Ectodermal cell (in vitro differentiated cells): ENCODE data around the gene BMP6.

ENCODE experiments used
- H3K27ac ChIP-seq: 2 replicates; pipeline ENCODE4 v1.7.0; 2013; ENCODE audit warnings: mild to moderate bottlenecking, low read depth, low read length; ENCODE audit not compliant: insufficient read depth, poor library complexity, severe bottlenecking
- H3K27me3 ChIP-seq: 2 replicates; pipeline ENCODE4 v1.7.0; 2013; ENCODE audit warnings: mild to moderate bottlenecking, low read length; ENCODE audit not compliant: insufficient read depth, control insufficient read depth, poor library complexity, severe bottlenecking
- H3K36me3 ChIP-seq: one replicate; pipeline ENCODE4 v1.7.0; 2013; ENCODE audit warnings: low read length; ENCODE audit not compliant: control insufficient read depth, insufficient read depth
- H3K4me1 ChIP-seq: one replicate; pipeline ENCODE4 v1.7.0; 2013; ENCODE audit warnings: low read length; ENCODE audit not compliant: control insufficient read depth, insufficient read depth
- H3K4me3 ChIP-seq: 2 replicates; pipeline ENCODE4 v1.7.0; 2013; ENCODE audit warnings: low read depth, low read length, control low read depth; ENCODE audit not compliant: insufficient read depth
- H3K9me3 ChIP-seq: 2 replicates; pipeline ENCODE4 v1.7.0; 2013; ENCODE audit warnings: mild to moderate bottlenecking, low read length, moderate library complexity; ENCODE audit not compliant: control insufficient read depth
- WGBS, 2 experiments: methylation state at CpG; one replicate each; pipeline ENCODE4 v1.1.7; 2013; ENCODE audit warnings: missing lambda C conversion rate in 2 of 2; 5-methylcytosine and 5-hydroxymethylcytosine counted together

BMP6 gene

GRCh38 chr6:7906741-7907140 lies 180.8 kb downstream of the BMP6 start:
- 92 to 95% methylated on average over 4 of the region's 4 CpGs for WGBS, 2 experiments
- Histone ChIP-seq H3K27me3 (peaks cover 10% of the 10 kb centered on the region), H3K36me3 (peaks cover 21% of the 10 kb centered on the region), H3K27ac (no peak overlapping the region), H3K4me1 (peaks cover 3% of the 10 kb centered on the region), H3K4me3 (no peak overlapping the region), H3K9me3 (no peaks in the 10 kb centered on the region)

- Histone ChIP-seq H3K27me3 (peaks cover 14% of the 10 kb centered on the region), H3K9me3 (no peaks in the 10 kb centered on the region), H3K4me3 (no peak overlapping the region), H3K36me3 (peaks cover 21% of the 10 kb centered on the region), H3K27ac (no peak overlapping the region), H3K4me1 (peaks cover 3% of the 10 kb centered on the region)
- 96% methylated on average over 4 of the region's 4 CpGs for WGBS, 2 experiments
These were observed 181.3 kb downstream of the BMP6 start for GRCh38 chr6:7907159-7907558.

DNA sequence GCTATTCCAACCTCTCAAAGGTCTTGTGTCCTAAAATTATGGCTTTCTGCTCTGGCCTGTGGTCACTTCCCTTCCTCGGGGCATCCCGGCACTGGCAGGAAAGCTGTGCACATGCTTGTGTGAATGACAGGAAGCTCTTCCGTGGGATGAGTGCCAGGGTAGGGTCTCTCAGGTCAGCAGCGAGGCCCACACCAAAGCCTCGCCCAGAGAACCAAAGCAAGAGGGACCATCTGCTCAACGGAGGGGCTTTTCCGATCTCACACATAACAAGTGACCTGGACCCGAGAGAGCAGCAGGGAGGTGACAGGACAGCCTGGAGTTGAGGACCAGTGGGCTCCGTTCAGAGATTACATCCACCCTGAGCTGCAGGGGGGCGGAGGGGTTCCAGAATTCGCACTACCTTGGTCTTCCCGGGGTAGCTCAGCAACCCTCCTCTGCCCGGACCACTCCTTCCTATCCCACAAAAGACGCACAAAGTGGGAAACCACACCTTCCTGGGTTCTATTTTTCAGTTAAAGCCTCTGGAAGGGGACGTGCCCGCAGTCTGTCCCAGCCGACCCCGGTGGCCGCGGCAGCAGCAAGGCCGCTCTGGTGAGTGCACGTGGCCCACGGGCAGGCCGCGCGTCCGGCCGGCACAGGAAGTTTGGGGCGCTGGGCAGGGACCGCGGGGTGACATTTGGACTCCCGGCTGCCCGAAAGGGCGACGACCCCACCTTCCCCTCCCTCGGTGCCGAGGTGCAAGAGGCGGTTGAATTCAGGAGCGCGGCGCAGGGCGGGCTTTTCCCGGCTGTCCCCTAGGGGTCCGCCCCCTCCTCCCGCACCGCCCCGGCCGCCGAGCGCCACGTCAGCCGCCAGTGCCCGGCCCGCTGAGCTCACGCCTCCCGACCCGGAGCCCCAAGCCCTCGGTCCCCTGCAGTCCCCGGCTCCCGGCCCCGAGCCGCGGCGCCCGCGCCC lies 183.7 kb downstream of the BMP6 start:
- H3K36me3 ChIP-seq = no peaks in the 10 kb centered on the region
- H3K27ac ChIP-seq = no peak overlapping the region
- 4% methylated on average over 66 of the region's 66 CpGs for WGBS, 2 experiments

DNA sequence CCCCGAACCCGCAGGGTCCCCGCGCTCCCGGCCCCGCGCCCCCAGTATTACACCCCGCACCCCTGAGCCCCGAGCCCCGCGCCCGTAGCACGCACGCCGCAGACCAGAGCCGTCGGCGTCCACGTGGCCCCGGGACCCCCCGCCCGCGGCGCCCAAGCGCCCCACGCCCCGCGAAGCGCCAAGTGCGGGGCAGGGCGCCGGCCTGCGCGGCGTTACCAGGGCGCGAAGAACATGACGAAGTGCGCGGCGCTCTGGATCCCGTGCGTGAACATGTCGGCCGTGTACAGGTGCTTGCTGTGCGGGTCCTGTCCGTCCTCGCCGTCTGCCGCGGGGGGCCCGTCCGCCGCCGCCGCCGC lies 184.4 kb downstream of the BMP6 start:
- Histone ChIP-seq H3K27ac (no peak overlapping the region), H3K27me3 (peaks cover 43% of the 10 kb centered on the region), H3K9me3 (no peaks in the 10 kb centered on the region), H3K36me3 (no peaks in the 10 kb centered on the region), H3K4me3 (peak overlapping the region; percentile 63), H3K4me1 (peaks cover 9% of the 10 kb centered on the region)
- 0% methylated on average over 57 of the region's 57 CpGs for WGBS, 2 experiments

More for the DNA sequence above, 183.7 kb downstream of the BMP6 start:
- H3K27me3 ChIP-seq = peaks cover 37% of the 10 kb centered on the region
- peaks cover 9% of the 10 kb centered on the region for H3K4me1 ChIP-seq
- H3K9me3 ChIP-seq = no peaks in the 10 kb centered on the region
- peak overlapping the region; percentile 63 for H3K4me3 ChIP-seq

DNA sequence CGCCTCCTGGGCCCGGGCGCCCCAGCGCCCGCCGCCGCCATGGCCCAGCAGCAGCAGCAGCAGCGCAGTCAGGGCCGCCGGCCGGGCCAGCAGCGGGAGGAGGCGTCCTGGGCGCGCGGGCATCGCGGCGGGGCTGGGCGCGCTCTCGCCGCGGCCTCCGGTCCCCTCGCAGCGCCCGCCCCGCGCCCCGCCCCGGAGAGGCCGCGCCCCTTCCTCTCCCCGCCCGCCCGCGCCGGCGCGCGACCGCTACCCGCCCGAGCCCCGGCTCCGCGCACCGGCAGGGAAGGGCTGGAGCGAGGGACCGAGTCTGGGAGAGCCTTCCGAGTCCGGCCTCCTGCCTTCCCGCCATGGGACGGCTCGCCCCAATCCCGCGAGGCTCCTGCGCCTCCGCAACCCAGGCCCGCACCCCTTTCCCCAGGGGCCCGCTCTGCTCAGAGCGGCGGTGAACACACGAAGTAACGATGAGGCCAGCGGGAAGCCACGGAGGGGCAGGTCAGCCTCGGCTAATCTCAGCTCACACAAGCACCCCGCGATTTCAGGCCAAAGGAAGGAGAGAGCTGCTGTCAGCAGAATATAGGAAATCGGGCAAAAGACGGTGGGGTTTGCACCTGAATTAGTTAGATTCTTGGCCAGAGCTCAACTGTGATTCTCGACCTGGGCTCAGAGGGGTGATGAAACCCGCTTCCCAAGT lies 184.9 kb downstream of the BMP6 start, which contains the start of gene TXNDC5:
Gene TXNDC5, minus strand, starts transcription at position 135 of the 691 bp plus-strand sequence. Its CDS starts 12 bp downstream, at position 123.
- peaks cover 9% of the 10 kb centered on the region for H3K4me1 ChIP-seq
- H3K27ac ChIP-seq = no peak within 1 kb of the TSS
- H3K36me3 ChIP-seq = no peaks in the 10 kb centered on the region
- peak within 1 kb of the TSS; percentile 63 for H3K4me3 ChIP-seq
- peaks cover 46% of the 10 kb centered on the region for H3K27me3 ChIP-seq
- 2% methylated on average over 75 of the region's 75 CpGs for WGBS, 2 experiments
- no peaks in the 10 kb centered on the region for H3K9me3 ChIP-seq

- Histone ChIP-seq H3K4me3 (peak overlapping the region; percentile 63), H3K27me3 (peaks cover 46% of the 10 kb centered on the region), H3K36me3 (no peaks in the 10 kb centered on the region), H3K9me3 (no peaks in the 10 kb centered on the region), H3K4me1 (peaks cover 9% of the 10 kb centered on the region), H3K27ac (no peak overlapping the region)
- 74 to 77% methylated on average over 11 of the region's 11 CpGs for WGBS, 2 experiments
These were observed 185.4 kb downstream of the BMP6 start for GRCh38 chr6:7911345-7911725.

- 95% methylated on average over 6 of the region's 6 CpGs for WGBS, 2 experiments
- Histone ChIP-seq H3K27ac (no peak overlapping the region), H3K27me3 (peaks cover 46% of the 10 kb centered on the region), H3K9me3 (no peaks in the 10 kb centered on the region), H3K4me3 (no peak overlapping the region), H3K36me3 (no peaks in the 10 kb centered on the region), H3K4me1 (peaks cover 9% of the 10 kb centered on the region)
These were observed 186.1 kb downstream of the BMP6 start for GRCh38 chr6:7912024-7912423.

GRCh38 chr6:7912736-7913517 lies 187.0 kb downstream of the BMP6 start:
- Histone ChIP-seq H3K36me3 (no peaks in the 10 kb centered on the region), H3K4me1 (peaks cover 9% of the 10 kb centered on the region), H3K27ac (no peak overlapping the region), H3K4me3 (no peak overlapping the region), H3K9me3 (no peaks in the 10 kb centered on the region), H3K27me3 (peaks cover 46% of the 10 kb centered on the region)
- WGBS, 2 experiments = 84% methylated on average over 8 of the region's 8 CpGs

GRCh38 chr6:7914311-7914710 lies 188.4 kb downstream of the BMP6 start:
- H3K27me3 ChIP-seq = peaks cover 46% of the 10 kb centered on the region
- WGBS, 2 experiments = 86 to 87% methylated on average over 5 of the region's 5 CpGs

More at GRCh38 chr6:7914311-7914710, 188.4 kb downstream of the BMP6 start:
- H3K4me3 ChIP-seq = no peak overlapping the region
- no peaks in the 10 kb centered on the region for H3K9me3 ChIP-seq
- H3K4me1 ChIP-seq = peaks cover 7% of the 10 kb centered on the region
- H3K36me3 ChIP-seq = no peaks in the 10 kb centered on the region
- no peak overlapping the region for H3K27ac ChIP-seq
